ENCODE results near the gene PEX5L. TPM values are rescaled to one million over a fixed set of nuclear protein-coding genes. Genes with fewer than 3 reads are reported as not detected.

PEX5L gene
- total RNA-seq, 1 donor from 2014 or later: under 0.01 TPM

DNA sequence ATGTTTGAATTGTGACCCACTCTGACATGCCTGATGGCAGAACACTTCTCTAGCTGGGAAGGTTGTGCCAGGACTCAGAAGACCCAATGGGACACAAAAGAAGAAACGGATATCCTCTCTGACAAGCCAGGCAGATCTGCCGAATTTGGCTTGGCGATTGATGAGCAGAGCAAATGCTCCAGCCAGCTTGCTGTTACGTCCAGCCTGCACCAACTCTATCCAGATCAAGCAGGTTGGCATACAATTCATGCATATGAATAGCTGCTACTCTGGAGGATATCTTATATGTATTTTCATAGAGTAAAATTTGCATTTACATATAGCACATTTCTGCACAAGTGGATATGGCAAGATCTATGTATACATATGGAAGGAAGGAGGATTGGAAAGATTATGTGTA, 102.8 kb downstream of the PEX5L start:
- H3K4me3 ChIP-seq (ENCODE audit: low read depth, low read length): no peak overlapping the region
- TF ChIP-seq, protein P1, sequence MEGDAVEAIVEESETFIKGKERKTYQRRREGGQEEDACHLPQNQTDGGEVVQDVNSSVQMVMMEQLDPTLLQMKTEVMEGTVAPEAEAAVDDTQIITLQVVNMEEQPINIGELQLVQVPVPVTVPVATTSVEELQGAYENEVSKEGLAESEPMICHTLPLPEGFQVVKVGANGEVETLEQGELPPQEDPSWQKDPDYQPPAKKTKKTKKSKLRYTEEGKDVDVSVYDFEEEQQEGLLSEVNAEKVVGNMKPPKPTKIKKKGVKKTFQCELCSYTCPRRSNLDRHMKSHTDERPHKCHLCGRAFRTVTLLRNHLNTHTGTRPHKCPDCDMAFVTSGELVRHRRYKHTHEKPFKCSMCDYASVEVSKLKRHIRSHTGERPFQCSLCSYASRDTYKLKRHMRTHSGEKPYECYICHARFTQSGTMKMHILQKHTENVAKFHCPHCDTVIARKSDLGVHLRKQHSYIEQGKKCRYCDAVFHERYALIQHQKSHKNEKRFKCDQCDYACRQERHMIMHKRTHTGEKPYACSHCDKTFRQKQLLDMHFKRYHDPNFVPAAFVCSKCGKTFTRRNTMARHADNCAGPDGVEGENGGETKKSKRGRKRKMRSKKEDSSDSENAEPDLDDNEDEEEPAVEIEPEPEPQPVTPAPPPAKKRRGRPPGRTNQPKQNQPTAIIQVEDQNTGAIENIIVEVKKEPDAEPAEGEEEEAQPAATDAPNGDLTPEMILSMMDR (IDR thresholded peaks at IDR 0.05; ENCODE audit: insufficient read depth, low read length, severe bottlenecking): no peak
- no peak for DNase-seq (ENCODE audit: low read depth)
- no peaks in the 10 kb centered on the region for H3K27me3 ChIP-seq (ENCODE audit: control insufficient read depth, insufficient read depth, low read length)
- FAIRE-seq: no peak
- no peaks in the 10 kb centered on the region for H3K36me3 ChIP-seq (ENCODE audit: control insufficient read depth, insufficient read depth, low read length)

DNA sequence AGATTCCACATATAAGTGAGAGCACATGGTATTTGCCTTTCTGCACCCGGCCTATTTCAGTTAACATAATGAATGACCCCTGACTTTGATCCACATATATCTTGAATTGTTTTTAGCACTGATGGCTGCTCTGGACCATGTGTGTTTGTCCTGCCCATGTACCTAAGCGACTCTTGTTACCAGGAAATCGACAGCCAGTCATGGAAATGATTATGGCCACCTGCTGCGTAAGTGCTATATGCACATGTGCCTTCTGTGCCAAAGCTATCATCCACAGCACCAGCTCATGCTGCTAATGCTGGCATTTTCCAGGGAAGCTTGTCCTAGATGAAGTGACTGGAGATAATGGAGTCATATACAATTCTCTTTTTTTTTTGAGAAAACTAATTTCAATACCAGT, 103.7 kb downstream of the PEX5L start:
- TF ChIP-seq, protein P1 (IDR thresholded peaks at IDR 0.05; ENCODE audit: insufficient read depth, low read length, severe bottlenecking): no peak
- no peak for FAIRE-seq
- H3K4me3 ChIP-seq (ENCODE audit: low read depth, low read length): no peak overlapping the region
- no peaks in the 10 kb centered on the region for H3K36me3 ChIP-seq (ENCODE audit: control insufficient read depth, insufficient read depth, low read length)
- DNase-seq (ENCODE audit: low read depth): no peak
- no peaks in the 10 kb centered on the region for H3K27me3 ChIP-seq (ENCODE audit: control insufficient read depth, insufficient read depth, low read length)

DNA sequence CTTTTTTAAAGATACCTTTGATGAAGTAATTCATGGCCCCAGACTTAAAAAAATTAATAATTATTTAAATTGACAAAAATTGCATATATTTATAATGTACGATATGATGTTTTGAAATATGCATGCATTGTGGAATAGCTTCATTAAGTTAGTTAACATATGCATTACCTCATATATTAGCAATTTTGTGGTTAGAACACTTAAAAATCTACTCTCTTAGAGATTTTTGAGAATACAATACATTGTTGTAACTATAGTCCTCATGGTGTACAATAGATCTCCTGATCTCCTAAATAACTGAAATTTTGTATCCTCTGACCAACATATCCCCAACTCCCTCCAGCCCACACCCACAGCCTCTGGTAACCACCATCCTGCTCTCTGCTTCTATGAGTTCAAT, 104.1 kb downstream of the PEX5L start:
- no peaks in the 10 kb centered on the region for H3K27me3 ChIP-seq (ENCODE audit: control insufficient read depth, insufficient read depth, low read length)
- no peak overlapping the region for H3K4me3 ChIP-seq (ENCODE audit: low read depth, low read length)
- FAIRE-seq (no peak), DNase-seq (ENCODE audit: low read depth) (no peak)
- TF ChIP-seq, protein P1 (IDR thresholded peaks at IDR 0.05; ENCODE audit: insufficient read depth, low read length, severe bottlenecking): no peak
- no peaks in the 10 kb centered on the region for H3K36me3 ChIP-seq (ENCODE audit: control insufficient read depth, insufficient read depth, low read length)

DNA sequence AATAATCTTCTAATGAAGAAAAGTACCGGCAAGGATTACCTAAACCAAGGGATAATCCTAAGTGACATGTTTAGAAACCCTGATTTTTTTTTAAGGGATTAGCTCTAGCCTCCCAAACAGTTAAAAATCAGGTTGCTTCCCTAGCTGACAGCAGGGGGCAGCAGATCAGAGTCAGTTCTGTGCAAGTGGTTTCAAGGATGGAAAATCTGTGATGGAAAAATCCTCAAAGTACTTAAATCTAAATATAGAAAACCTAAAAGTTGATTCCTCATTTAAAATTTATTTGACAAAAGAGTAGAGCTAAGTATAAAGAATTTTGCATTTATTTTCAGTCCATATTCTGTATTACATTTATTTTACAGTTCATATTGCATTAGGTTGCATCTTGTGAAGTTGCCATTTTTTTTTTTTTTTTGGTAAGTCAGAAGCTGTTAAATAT, 107.6 kb downstream of the PEX5L start:
- H3K4me3 ChIP-seq (ENCODE audit: low read depth, low read length): no peak overlapping the region
- FAIRE-seq (no peak), DNase-seq (ENCODE audit: low read depth) (peak; percentile 56)
- TF ChIP-seq, protein P1 (IDR thresholded peaks at IDR 0.05; ENCODE audit: insufficient read depth, low read length, severe bottlenecking): peak; percentile 57
- H3K36me3 ChIP-seq (ENCODE audit: control insufficient read depth, insufficient read depth, low read length): no peaks in the 10 kb centered on the region
- peaks cover under 1% of the 10 kb centered on the region for H3K27me3 ChIP-seq (ENCODE audit: control insufficient read depth, insufficient read depth, low read length)

DNA sequence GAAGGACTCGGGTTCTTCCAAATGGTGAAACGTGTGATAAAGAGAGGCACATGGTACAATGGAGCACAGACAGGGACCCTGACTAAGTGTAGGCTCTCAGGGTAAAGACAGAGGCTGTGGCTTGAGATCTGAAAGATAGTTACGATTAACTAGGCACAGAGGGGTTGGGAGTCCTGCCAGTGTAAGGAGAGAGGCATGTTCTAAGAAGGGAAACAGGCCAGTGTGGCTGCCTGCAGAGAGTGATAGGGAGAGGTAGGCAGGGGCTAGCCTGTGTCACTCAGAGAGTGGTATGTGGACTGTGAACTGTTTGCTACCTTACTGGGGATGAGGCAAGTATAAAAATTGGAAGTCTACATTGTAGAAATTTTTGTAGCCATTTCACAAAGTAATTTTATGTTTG, 109.5 kb downstream of the PEX5L start:
- H3K27me3 ChIP-seq (ENCODE audit: control insufficient read depth, insufficient read depth, low read length): peaks cover 2% of the 10 kb centered on the region
- FAIRE-seq: no peak
- no peak overlapping the region for H3K4me3 ChIP-seq (ENCODE audit: low read depth, low read length)
- H3K36me3 ChIP-seq (ENCODE audit: control insufficient read depth, insufficient read depth, low read length): no peaks in the 10 kb centered on the region
- TF ChIP-seq, protein P1 (IDR thresholded peaks at IDR 0.05; ENCODE audit: insufficient read depth, low read length, severe bottlenecking): no peak
- DNase-seq (ENCODE audit: low read depth): no peak

DNA sequence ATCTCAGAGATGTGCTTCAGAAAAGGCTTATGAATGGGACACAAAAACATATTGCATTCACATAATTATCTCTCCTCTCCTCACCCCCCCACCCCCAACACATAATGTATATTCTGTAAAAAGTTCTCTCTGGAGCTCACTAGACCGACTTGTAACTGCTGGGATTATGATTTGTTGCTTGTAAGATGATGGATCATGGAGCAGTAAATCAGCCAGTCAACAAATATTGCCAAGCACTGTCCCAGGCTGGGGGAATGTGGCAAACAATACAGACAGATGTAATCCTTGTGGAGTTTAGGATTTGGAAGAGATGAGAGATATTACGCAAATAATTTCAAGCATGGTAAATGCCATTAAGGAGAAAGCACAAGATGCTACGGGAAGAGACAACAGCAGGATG, 114.8 kb downstream of the PEX5L start:
- DNase-seq (ENCODE audit: low read depth): no peak
- no peak overlapping the region for H3K4me3 ChIP-seq (ENCODE audit: low read depth, low read length)
- TF ChIP-seq, protein P1 (IDR thresholded peaks at IDR 0.05; ENCODE audit: insufficient read depth, low read length, severe bottlenecking): no peak
- no peaks in the 10 kb centered on the region for H3K36me3 ChIP-seq (ENCODE audit: control insufficient read depth, insufficient read depth, low read length)
- no peak for FAIRE-seq
- H3K27me3 ChIP-seq (ENCODE audit: control insufficient read depth, insufficient read depth, low read length): peaks cover 4% of the 10 kb centered on the region

Measured in bronchial epithelial cell (primary cell).